Psoas muscle (tissue), 8 donors: Measurements from ENCODE around the gene RBFOX2. TPM values are rescaled to one million over a fixed set of nuclear protein-coding genes. Genes with fewer than 3 reads are reported as not detected.
A peak's percentile ranks its signal among the peaks of the same experiment; 100 is the strongest.

ENCODE experiments used
- ATAC-seq, 4 donors: fragments of 200-7000 bp; cut with Tn5 transposase; one replicate each; pipeline ENCODE4 v1.9.1; 2020; ENCODE audit warnings: moderate library complexity in 3 of 4, mild to moderate bottlenecking in 2 of 4
- DNase-seq, 2 donors: peaks; one replicate each; pipeline ENCODE4 v3.0.0-alpha.2; 2020
- H3K27ac ChIP-seq: fragments of 200-600 bp; one replicate; pipeline ENCODE4 v1.8.0; 2022
- H3K27me3 ChIP-seq, 3 donors: fragments of 200-600 bp in 1 of 3; one replicate each; pipeline versions ENCODE4 v1.6.1 to v1.8.0; 2013 to 2022; ENCODE audit warnings: low read length in 2 of 3, mild to moderate bottlenecking in 2 of 3, moderate library complexity in 1 of 3; ENCODE audit not compliant: insufficient read depth in 3 of 3
- H3K36me3 ChIP-seq, 2 donors: fragments of 200-600 bp in 1 of 2; one replicate each; pipeline versions ENCODE4 v1.6.1 to v1.8.0; 2013 to 2022; ENCODE audit warnings: low read depth in 1 of 2, mild to moderate bottlenecking in 1 of 2, moderate library complexity in 1 of 2; ENCODE audit not compliant: insufficient read depth in 1 of 2
- H3K4me1 ChIP-seq: fragments of 200-600 bp; one replicate; pipeline ENCODE4 v1.8.0; 2022
- H3K4me3 ChIP-seq: fragments of 200-600 bp; one replicate; pipeline ENCODE4 v1.8.0; 2022; ENCODE audit warnings: mild to moderate bottlenecking
- H3K9me3 ChIP-seq: fragments of 200-600 bp; one replicate; pipeline ENCODE4 v1.8.0; 2022
- CTCF ChIP-seq: fragments of 200-600 bp; IDR thresholded peaks from one replicate; pipeline ENCODE4 v1.8.0; 2022; ENCODE audit warnings: antibody characterized with exemption
- WGBS, 3 donors: extraction: QIAGEN DNeasy Blood & Tissue Kit; methylation state at CpG; one replicate each; pipeline versions ENCODE4 v1.1.6 to v1.1.7; 2013; 5-methylcytosine and 5-hydroxymethylcytosine counted together
- intact Hi-C, 2 donors: fragments of 100-400 bp; cut with DNase I; formaldehyde crosslinking; loops; one replicate each; pipeline versions ENCODE4 v1.11.0 to v1.14.2; 2022
- polyA plus RNA-seq, 3 donors: library from polyadenylated mRNA; stranded (reverse); fragments of 200-250 nt; gene quantifications; one replicate each; pipeline ENCODE4 v1.2.3, GENCODE V29; 2013
- total RNA-seq, 4 donors: library from RNA; stranded (reverse); fragmentation: NEBNext Ultra II Directional in 2 of 4; extraction: Animal tissue kit (Norgen Biotek cat#: 25700) in 2 of 4; gene quantifications; one replicate each; pipeline versions ENCODE4 v1.2.1 to v1.2.4, GENCODE V29; 2021 to 2023
- donor health status: healthy with polysubstance abuse.
- donor health status: DM: no; HTN: no; CAD: no; lungs with moderate emphysema.
- donor health status: Bipolar disorder and iron deficiency.
- donor health status: healthy.
- donor health status: DM: yes; HTN: yes; CAD: no.
- donor health status: DM: no; HTN: no; CAD: no.
- donor health status: DM: no; HTN: no; CAD: no.
- donor health status: DM: yes; HTN: yes; CAD: no.

The RBFOX2 gene
- total and polyA plus RNA-seq, 7 donors, result 7.7 to 50.4 (median 28.4) TPM

GRCh38 chr22:35784633-35785032, 244.0 kb downstream of the RBFOX2 start:
- no peak for ATAC-seq
- H3K4me1 ChIP-seq, result peaks cover 65% of the 10 kb centered on the region

GRCh38 chr22:35783943-35784614, 244.5 kb downstream of the RBFOX2 start:
- DNase-seq (no peak), ATAC-seq (peak in 1 of 4 donors; percentile 25)
- TF ChIP-seq CTCF, result no peak
- peak overlapping the region; percentile 21 for H3K27ac ChIP-seq
- 63 to 87% (median 74%) methylated on average over 11 of the region's 11 CpGs for WGBS, 3 donors
- no peak overlapping the region for H3K4me3 ChIP-seq
- H3K4me1 ChIP-seq, result peaks cover 65% of the 10 kb centered on the region
- H3K27me3 ChIP-seq, result no peaks in the 10 kb centered on the region
- intact Hi-C loops, result no loop called here
- H3K9me3 ChIP-seq, result no peaks in the 10 kb centered on the region
- peaks cover 0 to 12% of the 10 kb centered on the region in 2 donors for H3K36me3 ChIP-seq

More at GRCh38 chr22:35784633-35785032, 244.0 kb downstream of the RBFOX2 start:
- H3K27ac ChIP-seq, result no peak overlapping the region
- no peaks in the 10 kb centered on the region for H3K27me3 ChIP-seq
- DNase-seq, result no peak
- WGBS, 3 donors, result 96 to 99% (median 97%) methylated on average over 21 of the region's 21 CpGs
- intact Hi-C loops, result loop anchor here (5.0 kb wide), 2 partner anchors 48 to 53 kb away; no protein-coding TSS in a partner anchor
- no peak for TF ChIP-seq CTCF
- peaks cover 0 to 12% of the 10 kb centered on the region in 2 donors for H3K36me3 ChIP-seq
- H3K4me3 ChIP-seq, result no peak overlapping the region
- no peaks in the 10 kb centered on the region for H3K9me3 ChIP-seq

GRCh38 chr22:35782504-35782903, 246.1 kb downstream of the RBFOX2 start:
- peak overlapping the region; percentile 80 for H3K27ac ChIP-seq
- no peak for DNase-seq
- H3K9me3 ChIP-seq, result no peaks in the 10 kb centered on the region
- peak; percentile 46 to 63 (median 58) for ATAC-seq
- H3K4me3 ChIP-seq, result no peak overlapping the region
- H3K27me3 ChIP-seq, result no peaks in the 10 kb centered on the region
- TF ChIP-seq CTCF, result no peak
- peaks cover 71% of the 10 kb centered on the region for H3K4me1 ChIP-seq
- H3K36me3 ChIP-seq, result peaks cover 0 to 14% of the 10 kb centered on the region in 2 donors
- intact Hi-C loops, result no loop called here
- 19 to 58% (median 21%) methylated on average over 5 of the region's 5 CpGs for WGBS, 3 donors

GRCh38 chr22:35781898-35782297, 246.7 kb downstream of the RBFOX2 start:
- peak; percentile 54 to 83 (median 79) for ATAC-seq
- Histone ChIP-seq H3K9me3 (no peaks in the 10 kb centered on the region), H3K36me3 (peaks cover 0 to 14% of the 10 kb centered on the region in 2 donors), H3K4me1 (peaks cover 71% of the 10 kb centered on the region), H3K27me3 (no peaks in the 10 kb centered on the region), H3K27ac (peak overlapping the region; percentile 80), H3K4me3 (no peak overlapping the region)
- no peak for TF ChIP-seq CTCF
- intact Hi-C loops, result no loop called here
- WGBS, 3 donors, result 13 to 39% (median 27%) methylated on average over 3 of the region's 3 CpGs
- no peak for DNase-seq
